IMR-90 (cell line): ENCODE data around the gene CXCR3.

ENCODE experiments used
- BHLHE40 ChIP-seq: fragments of 150-350 bp; IDR thresholded peaks from 2 replicates; pipeline ENCODE4 v1.6.1; 2016; ENCODE audit warnings: mild to moderate bottlenecking, low read depth, low read length
- CTCF ChIP-seq: conservative IDR thresholded peaks from 2 replicates; pipeline ENCODE4 v1.5.1; 2012; ENCODE audit warnings: mild to moderate bottlenecking, low read depth, low read length, improper control_type of control experiment
- ELK1 ChIP-seq: fragments of 150-350 bp; IDR thresholded peaks from 2 replicates; pipeline ENCODE4 v1.6.1; 2016; ENCODE audit warnings: low read depth, mild to moderate bottlenecking, low read length, moderate library complexity, borderline replicate concordance
- FOS ChIP-seq: fragments of 150-350 bp; IDR thresholded peaks from 2 replicates; pipeline ENCODE4 v1.6.1; 2016; ENCODE audit warnings: low read depth, low read length
- MAFK ChIP-seq: IDR thresholded peaks from 2 replicates; pipeline ENCODE4 v1.6.1; 2012; ENCODE audit warnings: low read depth, low read length, improper control_type of control experiment
- POLR2A ChIP-seq: IDR thresholded peaks from 2 replicates; pipeline ENCODE4 v1.6.1; 2012; ENCODE audit warnings: mild to moderate bottlenecking, low read depth, low read length
- RAD21 ChIP-seq: IDR thresholded peaks from 2 replicates; pipeline ENCODE4 v1.6.1; 2012; ENCODE audit warnings: low read length, improper control_type of control experiment
- RCOR1 ChIP-seq: IDR thresholded peaks from 2 replicates; pipeline ENCODE4 v1.6.1; 2012; ENCODE audit warnings: mild to moderate bottlenecking, low read length, improper control_type of control experiment; ENCODE audit not compliant: insufficient replicate concordance
- SMC3 ChIP-seq: fragments of 150-350 bp; IDR thresholded peaks from 2 replicates; pipeline ENCODE4 v1.6.1; 2016; ENCODE audit warnings: low read depth, mild to moderate bottlenecking, antibody characterized with exemption, low read length, moderate library complexity
- USF2 ChIP-seq: fragments of 150-350 bp; IDR thresholded peaks from 2 replicates; pipeline ENCODE4 v1.6.1; 2017; ENCODE audit warnings: mild to moderate bottlenecking, antibody characterized with exemption, low read length, low read depth

GRCh38 chrX:71634366-71634765 is 16.1 kb upstream of the CXCR3 start:
- TF ChIP-seq SMC3 = no peak
- TF ChIP-seq CTCF = no peak
- no peak for TF ChIP-seq POLR2A
- TF ChIP-seq USF2 = no peak
- TF ChIP-seq MAFK = no peak
- no peak for TF ChIP-seq RAD21
- TF ChIP-seq BHLHE40 = no peak
- TF ChIP-seq ELK1 = no peak
- no peak for TF ChIP-seq FOS
- no peak for TF ChIP-seq RCOR1
